Keratinocyte (primary cell): Measurements from ENCODE around the gene FCRL5. TPM values are rescaled to one million over a fixed set of nuclear protein-coding genes. Genes with fewer than 3 reads are reported as not detected.

ENCODE experiments used
- DNase-seq: peaks from one replicate; pipeline ENCODE4 v3.0.0-alpha.2; 2011; ENCODE audit warnings: low read depth, missing footprints, low spot score
- FAIRE-seq: peaks from 2 replicates; lab custom pipeline; 2011; peaks lifted over from hg19 to GRCh38; lab: Jason Lieb, UNC
- H2AFZ ChIP-seq: 2 replicates; pipeline ENCODE4 v1.6.0; 2012; ENCODE audit warnings: low read length, control low read depth, inconsistent platforms; ENCODE audit not compliant: control insufficient read depth
- H3K27ac ChIP-seq: 2 replicates; pipeline ENCODE4 v1.5.1; 2011; ENCODE audit warnings: low read length; ENCODE audit not compliant: control insufficient read depth, insufficient read depth
- H3K27me3 ChIP-seq: 3 replicates; pipeline ENCODE4 v1.6.0; 2011; ENCODE audit warnings: low read length; ENCODE audit not compliant: control insufficient read depth, insufficient read depth; ENCODE audit errors: extremely low read depth
- H3K36me3 ChIP-seq, 2 experiments: 2 replicates in 1 of 2; 3 replicates in 1 of 2; pipeline ENCODE4 v1.5.1; 2011; ENCODE audit warnings: low read length in 2 of 2, mild to moderate bottlenecking in 1 of 2; ENCODE audit not compliant: control insufficient read depth in 2 of 2, insufficient read depth in 2 of 2; ENCODE audit errors: extremely low read depth in 1 of 2
- H3K4me1 ChIP-seq: 3 replicates; pipeline ENCODE4 v1.5.1; 2011; ENCODE audit warnings: low read length; ENCODE audit not compliant: control insufficient read depth, insufficient read depth; ENCODE audit errors: extremely low read depth
- H3K4me2 ChIP-seq: 3 replicates; pipeline ENCODE4 v1.6.0; 2011; ENCODE audit warnings: low read depth, low read length; ENCODE audit not compliant: control insufficient read depth, insufficient read depth; ENCODE audit errors: extremely low read depth
- H3K4me3 ChIP-seq, 3 experiments: fragments of 200-600 bp in 1 of 3; sonication (generic) in 1 of 3; 2 replicates in 2 of 3; 3 replicates in 1 of 3; pipeline ENCODE4 v1.5.1; 2011 to 2016; ENCODE audit warnings: low read length in 3 of 3, mild to moderate bottlenecking in 3 of 3, control low read depth in 2 of 3, inconsistent platforms in 1 of 3, low read depth in 1 of 3, mixed read lengths in 1 of 3, mixed run types in 1 of 3, moderate library complexity in 1 of 3; ENCODE audit not compliant: control insufficient read depth in 2 of 3, insufficient read depth in 2 of 3; ENCODE audit errors: extremely low read depth in 1 of 3
- H3K79me2 ChIP-seq: 2 replicates; pipeline ENCODE4 v1.6.0; 2012; ENCODE audit warnings: low read length; ENCODE audit not compliant: control insufficient read depth, insufficient read depth
- H3K9ac ChIP-seq: 3 replicates; pipeline ENCODE4 v1.6.0; 2011; ENCODE audit warnings: low read length; ENCODE audit not compliant: control insufficient read depth, insufficient read depth; ENCODE audit errors: extremely low read depth
- H3K9me1 ChIP-seq: 3 replicates; pipeline ENCODE4 v1.6.0; 2011; ENCODE audit warnings: low read length; ENCODE audit not compliant: control insufficient read depth, insufficient read depth; ENCODE audit errors: extremely low read depth
- H3K9me3 ChIP-seq: 2 replicates; pipeline ENCODE4 v1.5.1; 2012; ENCODE audit warnings: low read depth, low read length; ENCODE audit not compliant: control insufficient read depth
- H4K20me1 ChIP-seq: 3 replicates; pipeline ENCODE4 v1.6.0; 2011; ENCODE audit warnings: low read length; ENCODE audit not compliant: control insufficient read depth, insufficient read depth; ENCODE audit errors: extremely low read depth
- CTCF ChIP-seq, 3 experiments: IDR thresholded peaks in 1 of 3; conservative IDR thresholded peaks in 1 of 3; optimal IDR thresholded peaks in 1 of 3; 2 replicates in 2 of 3; 3 replicates in 1 of 3; pipeline versions ENCODE3 to v1.5.1; 2011; ENCODE audit warnings: low read length in 3 of 3, mild to moderate bottlenecking in 3 of 3, moderate library complexity in 2 of 3, control low read depth in 1 of 3, inconsistent platforms in 1 of 3; ENCODE audit not compliant: insufficient read depth in 2 of 3; ENCODE audit errors: extremely low read depth in 1 of 3
- EZH2 ChIP-seq: IDR thresholded peaks from one replicate; pipeline ENCODE4 v1.6.1; 2012; ENCODE audit warnings: inconsistent platforms, mild to moderate bottlenecking, low read length, moderate library complexity
- dilution Hi-C: fragments of 300-500 bp; cut with MboI; formaldehyde crosslinking; loops from one replicate; pipeline ENCODE4 v1.7.0; 2020; ENCODE audit warnings: low sequenced_read_pairs; ENCODE audit not compliant: extremely low pct_ligation_motif_present
- polyA minus RNA-seq, 3 experiments: library from RNA; depleted of rRNA, polyadenylated mRNA; stranded (reverse); fragments of >200 nt; gene quantifications; 1 replicate in 1 of 3; 2 replicates in 1 of 3; 3 replicates in 1 of 3; pipeline ENCODE4 v1.2.3, GENCODE V29; 2011
- polyA plus RNA-seq, 5 experiments: library from polyadenylated mRNA; depleted of rRNA in 3 of 5; stranded (reverse) in 3 of 5; stranded (forward) in 1 of 5; unstranded in 1 of 5; fragments of >200 nt; gene quantifications; 1 replicate in 1 of 5; 2 replicates in 3 of 5; 3 replicates in 1 of 5; pipeline versions ENCODE4 v1.2.1 to v1.2.3, GENCODE V29; 2011 to 2012; ENCODE audit warnings: missing spikeins in 2 of 5, low read depth in 1 of 5, low replicate concordance in 1 of 5

Gene FCRL5
- polyA plus RNA-seq (0.03 TPM in 1 of 3 replicates, not detected in the others), polyA minus RNA-seq (0.07 TPM in 1 of 3 replicates, not detected in the others)
- polyA plus RNA-seq (2011; ENCODE audit: low read depth) = not detected
- not detected in 2 replicates for polyA plus RNA-seq (2011; cell fraction: cytosol; rRNA removed)
- not detected in 2 replicates for polyA plus RNA-seq (2011; cell fraction: nucleus; rRNA removed)
- polyA plus RNA-seq (2012; ENCODE audit: low replicate concordance) = not detected in 2 replicates
- not detected for polyA minus RNA-seq (2011; cell fraction: cytosol; rRNA and poly(A)+ RNA removed)
- polyA minus RNA-seq (2011; cell fraction: nucleus; rRNA and poly(A)+ RNA removed) = not detected in 2 replicates

DNA sequence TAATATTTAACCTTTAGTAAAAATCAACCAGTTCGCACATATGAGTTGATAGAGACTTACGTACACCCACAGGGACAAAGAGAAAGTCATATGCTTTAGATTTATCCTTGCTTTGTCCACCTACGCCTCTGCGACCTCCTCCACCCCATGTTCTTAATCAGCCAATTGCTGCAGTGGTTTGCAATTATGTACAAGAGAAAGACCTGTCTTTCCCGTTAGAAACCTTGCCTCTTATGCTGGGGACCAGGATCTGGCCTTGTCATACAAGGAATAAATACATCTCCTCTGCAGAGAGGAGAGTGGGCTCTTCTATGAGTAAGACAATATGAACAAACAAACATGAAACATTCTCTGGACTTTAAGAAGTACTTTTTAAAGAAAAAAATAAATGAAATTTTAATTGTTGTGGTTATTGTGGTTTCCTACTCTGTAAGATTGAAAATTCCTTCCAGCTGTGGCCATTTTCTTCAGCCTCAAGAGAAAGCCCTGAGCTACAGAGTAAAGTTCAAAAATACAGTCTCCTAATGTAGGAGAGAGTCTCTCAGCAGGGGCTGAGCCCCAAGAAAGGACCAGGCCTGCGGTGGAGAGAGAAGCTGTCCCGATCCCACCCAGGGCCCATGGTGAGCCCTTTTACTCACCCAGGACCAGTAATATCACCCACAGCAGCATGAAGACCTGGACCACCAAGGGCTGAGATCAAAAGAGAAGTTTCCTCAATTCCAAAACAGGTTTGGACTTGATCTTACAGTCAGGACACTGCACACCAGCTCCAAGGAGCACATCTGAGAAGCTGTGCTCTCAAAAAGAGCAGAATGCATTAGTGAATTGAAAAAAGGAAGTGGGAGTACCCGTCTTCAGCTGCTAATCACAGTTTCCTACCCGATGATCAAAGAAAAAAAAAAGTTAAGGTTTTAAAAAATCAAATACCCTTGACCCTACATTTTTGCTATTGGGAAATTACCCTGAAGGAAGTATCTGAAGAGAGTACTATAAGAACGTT, at the start of gene FCRL5:
Gene FCRL5, minus strand, starts transcription at position 822 of the 1,000 bp plus-strand sequence. Its CDS starts 153 bp downstream, at position 669.
- no peak within 1 kb of the TSS for H3K9ac ChIP-seq
- H3K4me3 ChIP-seq = no peak within 1 kb of the TSS
- no peaks in the 10 kb centered on the region for H3K27me3 ChIP-seq
- FAIRE-seq (no peak), DNase-seq (no peak)
- no peaks in the 10 kb centered on the region for H3K79me2 ChIP-seq
- no peak within 1 kb of the TSS for H3K27ac ChIP-seq
- H4K20me1 ChIP-seq = no peaks in the 10 kb centered on the region
- no peaks in the 10 kb centered on the region for H3K36me3 ChIP-seq
- H3K4me1 ChIP-seq = no peaks in the 10 kb centered on the region
- no peak within 1 kb of the TSS for H2AFZ ChIP-seq
- dilution Hi-C loops = no loop called here
- TF ChIP-seq EZH2 = no peak
- TF ChIP-seq CTCF (optimal IDR thresholded peaks at IDR 0.05 in 1 of 3, IDR thresholded peaks at IDR 0.05 in 1 of 3, conservative IDR thresholded peaks at IDR 0.05 in 1 of 3; ENCODE audit: extremely low read depth in 1 of 3, insufficient read depth in 2 of 3, low read length in 3 of 3) = no peak
- H3K9me1 ChIP-seq = no peaks in the 10 kb centered on the region
- H3K4me2 ChIP-seq = no peak within 1 kb of the TSS
- H3K9me3 ChIP-seq = no peaks in the 10 kb centered on the region

- no peak overlapping the region for H3K9ac ChIP-seq
- no peaks in the 10 kb centered on the region for H3K79me2 ChIP-seq
- H3K27ac ChIP-seq = no peak overlapping the region
- TF ChIP-seq CTCF (optimal IDR thresholded peaks at IDR 0.05 in 1 of 3, IDR thresholded peaks at IDR 0.05 in 1 of 3, conservative IDR thresholded peaks at IDR 0.05 in 1 of 3; ENCODE audit: extremely low read depth in 1 of 3, insufficient read depth in 2 of 3, low read length in 3 of 3) (no peak), EZH2 (no peak)
- H3K4me3 ChIP-seq = no peak overlapping the region
- dilution Hi-C loops = no loop called here
- no peaks in the 10 kb centered on the region for H3K9me1 ChIP-seq
- no peaks in the 10 kb centered on the region for H3K36me3 ChIP-seq
- FAIRE-seq (no peak), DNase-seq (no peak)
- no peaks in the 10 kb centered on the region for H3K9me3 ChIP-seq
- H3K4me2 ChIP-seq = no peak overlapping the region
- H2AFZ ChIP-seq = no peak overlapping the region
- no peaks in the 10 kb centered on the region for H4K20me1 ChIP-seq
- no peaks in the 10 kb centered on the region for H3K27me3 ChIP-seq
- H3K4me1 ChIP-seq = no peaks in the 10 kb centered on the region
Observed at GRCh38 chr1:157600236-157600635, 47.9 kb upstream of the FCRL5 start.
